Activated T-cell treated with anti-CD3 and anti-CD28 coated beads, Interleukin-2, amount 50 U/mL, for 1 hour (primary cell): ENCODE results near the gene ATP6V0B.

Source experiments
- DNase-seq: peaks from one replicate; pipeline ENCODE4 v3.0.0-alpha.2; 2020

The ATP6V0B gene

GRCh38 chr1:44008259-44008658, 33.5 kb downstream of the ATP6V0B start:
- DNase-seq, result no peak

GRCh38 chr1:44010935-44011471, 36.2 kb downstream of the ATP6V0B start:
- no peak for DNase-seq

GRCh38 chr1:44012404-44012803, 37.6 kb downstream of the ATP6V0B start:
- no peak for DNase-seq

- no peak for DNase-seq
Measured at GRCh38 chr1:44012941-44013609, 38.3 kb downstream of the ATP6V0B start.

DNA sequence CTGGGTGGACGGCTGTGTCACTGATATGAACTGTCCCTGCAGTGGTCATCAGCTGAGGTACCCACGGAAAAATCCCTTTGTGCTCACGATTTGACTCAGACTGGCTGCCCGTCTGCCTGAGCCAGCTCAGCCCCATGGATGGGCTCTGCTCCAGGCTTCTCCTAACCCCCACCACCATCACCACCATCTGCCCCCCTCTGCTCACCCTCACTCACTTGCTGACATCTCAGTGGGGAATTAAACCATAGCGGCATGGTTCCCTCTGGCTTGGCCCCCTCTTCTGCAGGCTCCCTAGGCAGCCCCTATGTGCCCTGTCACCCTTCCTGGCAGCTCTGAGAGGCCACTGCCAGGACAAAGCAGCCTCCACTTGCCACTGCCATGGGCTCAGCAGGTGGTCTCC, 39.2 kb downstream of the ATP6V0B start:
- no peak for DNase-seq

GRCh38 chr1:44014365-44015104, 39.8 kb downstream of the ATP6V0B start:
- DNase-seq, result no peak

DNA sequence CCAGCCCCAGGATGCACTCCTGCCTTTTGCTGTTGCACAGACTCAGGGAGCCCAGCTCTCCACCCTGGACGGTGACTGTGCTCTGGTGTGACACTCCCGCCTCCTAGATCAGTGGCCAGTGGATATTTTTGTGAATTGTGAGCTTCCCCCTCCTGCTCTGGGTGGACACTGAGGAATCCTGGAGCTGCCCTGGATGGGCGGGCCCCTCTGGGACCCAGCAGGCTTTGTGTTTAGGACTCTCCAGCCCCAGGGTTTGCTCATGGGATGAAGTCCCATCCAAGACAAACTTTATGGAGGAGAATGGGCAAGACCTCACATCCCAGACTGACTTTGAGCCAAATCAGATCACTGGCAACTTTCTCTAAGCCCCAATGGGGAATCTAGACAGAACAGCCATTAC, 40.4 kb downstream of the ATP6V0B start:
- DNase-seq, result no peak

DNA sequence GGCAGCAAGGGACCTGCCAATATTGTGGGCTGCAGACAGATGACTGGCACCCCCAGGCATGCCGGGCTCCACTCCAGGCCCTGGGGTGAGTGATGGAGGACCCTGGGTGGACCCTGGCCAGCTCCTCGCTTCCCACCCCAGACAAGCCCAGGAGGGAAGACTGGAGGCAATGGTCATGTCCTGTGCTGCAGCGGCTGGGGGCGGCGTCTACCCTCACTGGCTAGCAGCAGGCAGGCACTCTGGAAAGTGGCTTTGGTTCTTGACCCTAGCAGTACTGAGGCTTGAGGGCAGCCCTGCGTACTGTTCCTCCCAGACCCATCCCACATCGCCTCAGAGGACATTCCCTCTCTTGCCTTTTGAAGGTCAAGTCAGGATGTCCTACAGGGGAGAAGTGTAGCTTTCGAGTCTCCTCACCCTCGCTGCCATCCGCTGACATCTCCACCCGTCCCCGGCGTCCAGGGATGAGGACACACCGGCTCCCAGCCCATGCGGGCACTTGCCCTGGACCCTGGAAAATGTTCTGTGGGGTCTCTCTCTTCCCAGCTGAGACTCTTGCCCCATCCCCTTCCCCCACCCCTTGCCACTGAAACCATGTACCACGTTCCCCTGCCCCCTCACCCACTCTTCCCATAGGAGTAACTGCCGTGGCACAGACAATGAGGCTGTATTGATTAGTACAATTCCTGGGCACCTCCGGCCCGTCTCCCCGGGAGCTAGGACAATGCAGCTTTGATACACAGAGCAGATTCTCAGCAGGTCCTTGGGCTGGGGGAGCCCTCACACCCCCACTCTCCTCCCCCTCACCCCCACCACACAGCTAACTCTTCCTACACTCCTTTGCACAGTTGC, 41.5 kb downstream of the ATP6V0B start:
- no peak for DNase-seq

DNA sequence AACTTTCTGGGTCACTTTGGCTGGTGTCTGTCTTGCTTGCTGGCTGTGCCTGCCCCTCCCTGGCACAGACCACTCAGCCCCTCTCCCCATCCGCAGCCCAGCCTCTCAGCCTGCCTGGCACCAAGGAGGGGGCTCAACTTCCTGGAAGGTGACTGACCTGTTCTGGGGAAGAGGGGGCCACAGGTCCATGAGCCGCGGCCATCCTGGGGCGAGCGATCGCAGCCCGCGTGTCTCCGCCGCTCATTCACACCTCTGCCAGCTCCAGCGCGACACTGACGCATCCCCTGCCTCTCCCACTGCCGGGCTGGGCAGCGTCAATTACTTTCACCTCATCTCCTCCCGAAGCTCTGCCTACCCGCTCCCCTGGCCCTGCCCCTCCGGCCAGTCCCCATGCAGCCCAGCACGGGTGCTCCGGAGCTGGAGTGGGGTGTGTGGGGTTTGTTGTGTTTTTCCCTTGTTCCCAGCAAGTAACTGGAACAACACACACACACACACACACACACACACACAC, 42.2 kb downstream of the ATP6V0B start:
- DNase-seq, result no peak

GRCh38 chr1:44019466-44019948, 44.7 kb downstream of the ATP6V0B start:
- no peak for DNase-seq

DNA sequence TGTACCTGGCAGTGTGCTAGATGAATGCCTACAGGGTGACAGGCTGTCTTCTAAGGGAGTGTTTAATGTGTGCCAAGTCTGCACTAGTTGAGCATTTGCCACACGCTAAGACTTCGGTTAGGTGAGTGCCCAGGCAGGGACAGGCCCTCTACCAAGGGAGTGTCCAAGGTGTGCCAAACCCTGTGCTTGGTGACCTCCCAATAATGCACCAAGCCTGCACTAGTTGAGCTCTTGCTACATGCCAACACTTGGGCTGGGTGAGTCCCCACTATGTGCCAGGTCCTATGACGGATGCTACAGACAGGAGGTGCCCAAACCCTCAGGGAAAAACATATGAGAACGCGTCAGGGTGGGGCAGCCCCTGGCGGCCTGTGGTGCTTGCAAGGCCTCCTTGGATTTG, 45.7 kb downstream of the ATP6V0B start:
- DNase-seq, result no peak

DNA sequence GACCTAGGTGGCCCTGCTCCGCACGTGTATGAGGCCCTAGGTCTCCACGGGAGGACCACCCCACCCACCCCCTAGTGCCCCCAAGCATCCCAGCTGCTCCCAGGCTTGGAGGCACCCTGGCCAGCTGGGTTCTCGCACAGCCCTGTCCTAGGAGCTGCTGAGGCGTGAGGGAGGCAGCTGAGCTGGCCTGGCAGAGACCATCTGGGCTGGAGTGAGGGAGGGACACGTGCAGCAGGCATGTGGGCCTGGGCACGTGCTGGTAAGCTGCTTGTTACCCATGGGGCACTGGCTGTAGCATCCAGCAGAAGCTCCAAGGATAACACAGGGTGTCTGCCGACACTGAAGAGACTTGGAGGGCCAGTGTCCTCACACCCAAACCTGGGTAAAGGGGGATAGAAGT, 46.4 kb downstream of the ATP6V0B start:
- DNase-seq, result no peak

GRCh38 chr1:44021581-44022321, 47.0 kb downstream of the ATP6V0B start:
- DNase-seq, result no peak

- DNase-seq, result no peak
Measured at GRCh38 chr1:44024031-44024902, 49.5 kb downstream of the ATP6V0B start.

GRCh38 chr1:44024903-44025525, 50.3 kb downstream of the ATP6V0B start:
- DNase-seq, result no peak

- DNase-seq, result no peak
Measured at GRCh38 chr1:44025816-44026215, 51.1 kb downstream of the ATP6V0B start.

GRCh38 chr1:44027320-44027719, 52.6 kb downstream of the ATP6V0B start:
- DNase-seq, result no peak
